CD4-positive, alpha-beta T cell treated with Interleukin-17A for 4 hours (primary cell): ENCODE measurements around the gene TNFRSF8.
A peak's percentile ranks its signal among the peaks of the same experiment; 100 is the strongest.

ENCODE experiments used
- DNase-seq: peaks from one replicate; pipeline ENCODE4 v3.0.0-alpha.2; 2020; ENCODE audit warnings: mixed read lengths

TNFRSF8 gene

DNA sequence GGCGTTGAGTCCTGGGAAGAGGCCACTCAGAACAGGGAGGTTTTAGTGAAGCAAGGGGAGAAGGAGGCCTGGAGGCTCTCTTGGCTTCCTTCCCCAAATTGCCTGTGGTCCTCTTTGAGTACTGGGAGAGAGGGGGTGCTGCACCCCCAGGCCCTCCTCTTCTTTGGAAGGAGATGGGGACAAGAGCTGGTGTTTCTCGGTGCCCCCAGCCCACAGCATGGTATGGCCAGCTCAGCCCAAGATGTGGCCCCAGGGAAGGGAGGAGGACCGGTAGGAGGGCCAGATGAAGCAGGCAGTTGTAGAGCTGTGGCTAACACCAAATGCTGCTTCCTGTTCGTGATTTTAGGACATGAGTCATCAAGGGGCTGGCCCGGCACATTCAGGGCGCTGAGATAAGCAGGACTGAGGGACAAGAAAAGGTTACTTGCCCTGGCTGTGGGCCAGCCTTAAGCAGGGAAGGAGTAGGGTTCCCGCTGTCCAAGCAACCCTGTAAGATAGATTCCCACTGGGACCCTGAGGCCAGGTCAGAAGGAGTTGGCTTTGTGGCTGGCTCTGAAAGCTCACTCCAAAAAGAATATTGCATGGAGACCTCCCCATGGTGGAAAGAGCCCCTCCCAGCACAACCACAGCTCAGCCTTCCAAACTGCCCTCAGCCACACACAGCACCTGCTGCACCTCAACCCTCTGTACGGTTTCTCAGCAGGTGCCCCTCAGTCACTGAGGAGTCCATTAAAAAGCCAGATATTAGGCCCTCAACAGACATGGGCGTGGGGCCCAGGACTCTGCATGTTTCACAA, 98.8 kb downstream of the TNFRSF8 start:
- DNase-seq: peak; percentile 82

DNA sequence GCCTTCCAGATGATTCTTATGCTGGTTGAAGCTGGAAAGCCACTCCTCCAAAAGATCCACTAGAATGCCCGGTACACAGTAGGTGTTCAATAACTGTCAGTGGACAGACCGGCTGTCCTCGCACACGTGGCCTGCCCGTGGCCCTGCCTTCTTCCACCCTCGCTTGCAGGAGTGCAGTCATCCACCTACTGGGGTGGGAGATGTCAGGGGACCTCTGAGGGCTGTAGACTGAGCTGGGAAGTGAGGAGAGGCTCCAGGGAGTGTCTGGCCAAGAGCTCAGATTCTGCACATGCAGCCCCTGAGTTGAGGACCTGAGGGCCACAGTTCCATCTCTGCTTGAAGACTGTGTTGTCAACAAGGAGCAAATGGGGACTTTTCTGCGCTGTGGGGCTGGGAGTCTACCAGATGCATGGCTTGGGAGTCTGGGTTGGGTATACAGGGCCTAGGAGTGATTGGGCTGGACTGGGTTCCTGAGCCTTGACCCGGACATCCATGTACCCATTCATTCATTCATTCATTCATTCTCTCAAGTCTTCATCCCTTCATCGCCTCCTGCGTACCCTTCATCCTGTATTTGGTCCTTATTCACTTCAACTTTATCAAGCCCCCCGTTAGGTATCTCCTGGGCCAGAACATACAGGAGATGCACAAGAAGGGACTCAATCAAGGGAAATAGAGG, 99.5 kb downstream of the TNFRSF8 start:
- DNase-seq: no peak

DNA sequence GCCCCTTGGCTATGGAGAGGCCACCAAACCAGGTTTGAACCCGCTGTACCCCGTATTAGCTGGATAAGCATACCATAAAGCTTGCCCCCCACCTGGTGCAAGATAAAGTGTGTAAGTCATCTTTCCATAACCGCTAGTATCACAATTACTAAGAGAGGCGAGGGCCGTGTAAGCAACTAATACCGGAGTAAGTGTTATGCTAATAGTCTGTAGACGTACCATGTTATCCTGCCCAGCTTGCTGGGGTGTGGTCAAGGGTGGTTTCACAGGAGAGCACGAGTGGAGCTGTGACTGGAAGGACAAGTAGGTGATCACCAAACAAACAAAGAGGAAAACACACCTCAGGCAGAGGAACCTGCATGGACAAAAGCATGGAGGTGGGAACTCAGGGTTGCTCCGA, 100.1 kb downstream of the TNFRSF8 start:
- no peak for DNase-seq

DNA sequence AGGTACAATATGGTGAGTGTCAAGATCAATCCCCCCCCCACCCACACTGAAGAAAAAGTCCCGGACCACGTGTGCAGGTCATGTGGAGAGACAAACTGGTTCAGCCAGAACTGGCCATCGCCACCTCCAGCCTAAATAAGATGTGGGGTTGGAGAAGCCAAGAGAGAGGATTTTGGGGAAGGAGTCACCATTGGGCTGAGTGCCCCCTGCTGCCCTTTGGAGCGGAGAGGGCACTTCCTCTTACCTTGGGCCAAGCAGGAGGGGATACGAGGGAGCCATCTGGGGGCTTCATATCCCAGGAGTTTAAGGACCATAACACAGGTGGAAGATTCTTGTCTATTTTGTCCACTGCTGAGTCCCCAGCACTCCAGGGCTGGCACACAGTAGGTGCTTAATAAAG, 101.1 kb downstream of the TNFRSF8 start:
- DNase-seq: no peak

DNA sequence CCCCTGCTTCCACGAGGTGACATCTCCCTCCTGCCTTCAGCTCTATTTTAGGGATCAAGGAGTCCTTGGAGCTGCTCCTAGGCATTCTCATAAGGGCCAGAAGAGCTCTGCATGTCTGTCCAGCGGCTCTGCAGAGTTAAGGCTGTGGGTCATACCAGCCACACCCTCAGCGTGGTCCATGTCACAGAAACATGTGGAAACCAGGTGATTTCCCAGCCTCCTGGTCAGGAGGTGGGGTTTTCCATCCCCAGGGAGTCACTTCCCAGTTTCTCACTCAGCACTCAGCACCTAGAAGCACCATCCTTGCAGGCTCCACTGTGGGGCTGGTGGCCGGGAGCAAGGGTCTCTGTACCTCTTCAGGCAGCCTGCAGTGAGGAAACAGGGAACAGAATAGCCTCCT, 102.2 kb downstream of the TNFRSF8 start:
- no peak for DNase-seq

DNA sequence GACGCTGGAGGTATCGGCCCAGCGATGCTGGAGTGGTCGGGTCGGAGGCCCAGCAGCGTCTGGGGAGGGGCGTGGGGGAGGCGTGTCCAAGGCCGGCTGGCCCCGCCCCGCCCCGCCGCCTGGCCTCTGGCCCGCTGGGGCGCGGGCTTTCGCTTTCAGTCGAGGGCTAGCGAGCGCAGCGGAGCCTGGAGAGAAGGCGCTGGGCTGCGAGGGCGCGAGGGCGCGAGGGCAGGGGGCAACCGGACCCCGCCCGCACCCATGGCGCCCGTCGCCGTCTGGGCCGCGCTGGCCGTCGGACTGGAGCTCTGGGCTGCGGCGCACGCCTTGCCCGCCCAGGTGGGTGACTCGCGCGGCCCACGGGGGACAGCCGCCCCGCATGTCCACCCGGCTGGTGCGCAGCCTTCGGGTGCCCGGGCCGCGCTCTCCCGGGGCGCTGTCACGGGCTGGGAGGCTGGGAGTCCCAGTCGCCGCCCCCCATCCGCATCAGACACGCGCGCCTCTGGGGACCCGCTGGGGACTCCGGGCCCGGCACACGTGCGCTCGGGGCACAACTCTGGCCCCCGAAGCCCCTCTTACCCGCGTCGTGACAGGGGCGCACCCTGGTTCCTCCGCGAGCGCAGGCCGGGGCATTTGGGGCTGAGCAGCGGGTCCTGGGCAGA, 103.9 kb downstream of the TNFRSF8 start, which contains the start of gene TNFRSF1B:
TNFRSF1B (plus strand) TSS at position 158 of the 659 bp plus-strand sequence; CDS start at position 259, 101 bp downstream.
- peak; percentile 78 for DNase-seq

DNA sequence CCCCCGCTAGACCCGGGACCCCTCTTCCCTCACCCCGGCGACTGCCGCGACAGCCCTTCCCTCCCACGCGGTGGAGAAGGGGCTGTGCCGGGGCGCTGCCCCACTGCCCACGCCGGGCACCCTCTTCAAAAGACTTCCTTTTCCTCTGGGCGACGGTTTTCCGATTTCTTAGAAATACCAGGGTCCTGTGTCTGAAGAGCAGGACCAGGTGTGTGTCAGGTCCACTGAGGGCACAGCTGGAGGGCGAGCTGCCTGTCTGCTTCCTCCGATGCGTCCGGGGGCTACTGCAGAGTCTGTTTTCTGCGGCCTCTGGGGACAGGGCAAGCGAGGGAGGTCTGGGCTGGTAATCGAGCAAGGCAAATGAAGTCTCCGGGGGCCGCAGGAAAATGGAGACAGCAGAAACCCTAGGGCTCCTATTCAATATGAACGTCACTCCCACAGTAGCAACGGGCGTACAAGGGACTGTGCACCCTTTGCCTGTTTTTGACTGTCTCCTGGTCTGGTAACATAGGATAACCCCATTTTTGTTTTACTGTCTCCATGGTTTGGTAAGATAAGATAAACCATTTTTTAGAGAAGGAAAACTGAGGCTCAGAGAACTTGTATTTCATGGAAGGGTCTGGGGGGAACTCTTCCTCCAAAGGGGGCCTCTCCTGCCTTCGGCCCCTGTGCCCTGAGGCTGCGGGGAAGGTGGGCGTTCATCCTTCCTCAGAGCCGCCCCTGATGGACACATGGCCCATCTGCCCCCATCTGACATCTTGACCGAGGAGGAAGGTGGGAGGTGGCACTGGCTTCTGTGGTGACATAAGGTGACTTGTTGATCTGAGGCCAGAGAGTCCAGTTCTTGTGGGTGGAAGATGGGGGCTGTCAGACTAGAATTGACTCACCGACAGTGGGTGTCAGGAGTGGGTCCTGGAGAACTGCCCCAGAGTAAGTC, 104.7 kb downstream of the TNFRSF8 start:
- DNase-seq: peak; percentile 46

DNA sequence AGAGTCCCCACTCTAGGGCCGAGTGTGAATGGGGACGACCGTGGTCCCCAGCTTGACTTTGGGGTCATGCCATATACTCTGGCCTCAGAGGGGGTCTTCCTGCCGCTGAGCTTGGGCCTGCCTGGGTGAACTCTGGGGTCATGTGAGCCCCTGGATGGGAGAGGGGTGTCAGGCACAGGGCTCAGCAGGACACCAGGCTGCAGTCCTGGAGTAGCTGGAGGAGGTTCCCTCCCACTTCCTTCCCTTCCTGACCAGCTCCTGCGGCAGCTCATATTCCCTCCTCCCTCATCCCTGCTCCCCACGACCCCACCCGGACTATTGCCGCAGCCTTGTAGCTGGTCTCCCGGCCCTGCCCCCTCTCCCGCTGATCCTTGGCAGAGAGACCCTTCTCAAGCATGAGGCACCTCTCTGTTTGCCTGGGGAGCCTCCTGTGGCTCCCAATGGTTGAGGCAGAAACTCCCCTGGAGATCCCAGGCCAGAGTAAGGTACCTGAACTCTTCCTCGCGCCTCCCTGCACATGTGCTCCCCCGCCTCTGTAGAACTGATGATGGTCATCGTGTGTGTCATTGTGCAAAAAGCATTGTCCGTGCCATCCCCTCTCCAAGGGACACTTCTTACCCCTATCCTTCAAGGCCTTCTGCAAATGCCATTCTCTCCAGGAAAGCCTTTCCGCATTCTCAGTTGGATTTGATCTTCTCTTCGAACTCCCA, 105.5 kb downstream of the TNFRSF8 start:
- DNase-seq: no peak

DNA sequence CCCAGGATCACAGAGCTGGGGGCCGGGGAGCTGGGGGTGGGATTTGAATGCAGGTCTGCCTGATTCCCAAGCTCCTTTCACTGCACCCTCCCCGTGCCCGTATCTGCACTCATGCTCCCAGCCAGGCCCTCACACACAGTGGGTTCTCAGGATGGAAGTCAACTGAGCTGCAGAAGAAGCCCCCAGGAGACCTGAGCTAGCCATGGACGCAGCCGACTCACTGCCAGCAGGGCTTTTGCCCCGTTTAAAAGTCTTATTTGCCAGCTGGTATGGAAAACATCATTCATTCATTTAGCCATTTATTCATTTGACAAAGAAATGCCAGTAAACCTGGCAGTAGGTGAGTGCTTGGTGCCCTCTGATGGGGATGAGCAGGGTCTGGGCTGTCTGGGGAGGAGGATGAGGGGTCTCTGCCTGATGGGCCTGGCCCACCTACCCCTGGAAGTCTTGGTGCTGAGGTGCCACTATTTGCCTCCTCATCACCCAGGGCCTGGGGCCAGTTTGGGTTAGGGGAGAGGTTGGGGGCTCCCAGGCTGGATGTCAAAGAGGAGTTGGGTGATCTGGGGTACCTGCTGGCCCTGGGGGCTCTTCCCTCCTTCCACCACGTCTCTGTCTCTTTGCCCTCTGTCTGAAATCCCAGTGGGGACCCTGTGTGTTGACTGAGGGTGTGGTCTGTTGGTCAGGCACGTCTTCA, 106.5 kb downstream of the TNFRSF8 start:
- DNase-seq: no peak

DNA sequence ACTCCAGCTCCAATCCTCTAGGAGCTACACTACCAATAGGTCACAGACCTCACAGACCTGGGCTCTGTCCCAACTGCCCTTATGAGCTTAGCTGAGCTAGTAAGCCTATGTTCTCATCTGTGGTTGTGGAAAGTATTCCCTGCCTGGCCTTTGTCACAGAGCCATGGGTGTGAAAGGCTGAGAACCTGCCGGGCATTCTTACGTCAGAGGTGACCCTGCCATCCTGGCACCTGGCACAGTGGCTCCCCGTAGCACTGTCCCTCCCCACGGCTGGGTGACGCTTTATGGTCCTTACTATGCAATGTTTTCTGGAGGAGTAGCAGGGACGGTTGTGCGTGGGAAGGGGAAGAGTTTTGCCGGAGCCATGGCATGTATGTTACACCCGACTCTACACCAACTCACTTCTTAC, 107.2 kb downstream of the TNFRSF8 start:
- DNase-seq: no peak

DNA sequence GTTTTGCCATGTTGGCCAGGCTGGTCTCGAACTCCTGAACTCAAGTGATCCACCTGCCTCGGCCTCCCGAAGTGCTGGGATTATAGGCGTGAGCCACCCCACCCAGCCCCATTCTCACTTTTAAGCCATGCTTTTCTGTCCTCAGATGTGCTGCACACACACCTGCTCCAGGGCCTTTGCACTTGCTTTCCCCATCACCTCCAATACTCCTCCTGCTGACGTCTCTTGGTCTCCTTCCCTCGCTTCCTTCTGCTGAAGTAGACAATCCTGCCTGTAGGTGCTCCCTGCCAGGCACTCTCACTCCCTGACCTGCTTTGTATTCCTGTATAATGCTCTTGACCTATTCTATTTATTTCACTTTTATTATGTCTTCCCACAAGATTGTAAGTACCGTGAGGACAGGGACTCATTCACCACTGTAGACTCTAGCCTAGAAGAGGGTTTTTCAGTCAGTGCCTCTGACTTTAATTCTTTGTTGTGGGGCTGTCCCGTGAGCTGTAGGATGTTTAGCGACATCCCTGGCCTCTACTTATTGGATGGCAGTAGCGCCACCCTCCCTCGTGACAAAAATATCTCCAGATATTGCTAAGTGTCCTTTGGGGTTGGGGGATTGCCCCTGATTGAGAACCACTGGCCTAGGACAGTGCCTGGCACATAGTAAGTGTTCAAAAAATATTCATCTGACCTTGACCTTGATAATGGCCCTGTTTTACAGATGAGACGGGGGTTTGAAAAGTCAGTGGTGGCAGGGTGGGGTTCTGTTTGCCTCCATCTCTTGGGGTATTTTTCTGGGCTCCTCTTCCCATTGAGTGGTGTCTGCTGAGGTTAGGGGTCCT, 108.3 kb downstream of the TNFRSF8 start:
- no peak for DNase-seq

DNA sequence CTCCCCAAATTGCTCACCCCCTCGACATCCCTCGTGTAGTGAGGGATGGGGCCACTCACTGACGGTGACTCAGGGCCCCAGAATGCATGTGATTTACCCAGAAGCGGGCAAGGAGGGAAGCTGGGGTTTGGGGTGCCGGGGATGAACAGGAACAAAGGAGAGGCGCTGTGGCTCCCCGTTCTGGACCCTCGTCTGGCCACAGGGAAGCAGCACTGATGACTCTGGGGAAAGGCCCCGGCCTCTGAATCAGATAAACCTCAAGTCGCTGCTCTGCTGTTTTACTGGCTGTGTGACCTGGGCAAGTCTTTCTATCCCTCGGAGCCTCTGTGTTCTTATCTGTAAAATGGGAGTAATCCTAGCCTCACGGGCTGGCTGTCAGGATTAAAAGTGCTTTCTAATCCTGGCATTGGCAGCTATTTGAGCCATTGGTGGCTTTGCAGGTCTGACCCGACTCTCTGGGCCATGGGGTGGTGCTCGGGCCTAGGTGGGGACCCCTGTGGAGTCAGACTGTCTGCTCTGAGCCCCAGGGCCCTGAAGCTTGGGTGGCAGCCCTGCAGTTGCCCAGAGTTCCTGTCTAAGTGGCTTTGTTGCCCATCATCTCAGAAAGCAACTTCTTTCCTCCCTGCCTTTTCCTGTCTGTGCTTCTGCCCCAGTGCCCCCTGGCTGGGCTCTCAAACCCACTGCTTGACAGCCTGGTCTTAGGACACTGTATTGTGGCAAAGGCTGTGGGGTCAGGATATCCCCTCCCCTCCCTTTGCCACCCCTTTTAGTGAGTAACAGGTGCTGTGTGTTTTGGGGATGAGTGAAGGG, 109.1 kb downstream of the TNFRSF8 start:
- peak; percentile 42 for DNase-seq

DNA sequence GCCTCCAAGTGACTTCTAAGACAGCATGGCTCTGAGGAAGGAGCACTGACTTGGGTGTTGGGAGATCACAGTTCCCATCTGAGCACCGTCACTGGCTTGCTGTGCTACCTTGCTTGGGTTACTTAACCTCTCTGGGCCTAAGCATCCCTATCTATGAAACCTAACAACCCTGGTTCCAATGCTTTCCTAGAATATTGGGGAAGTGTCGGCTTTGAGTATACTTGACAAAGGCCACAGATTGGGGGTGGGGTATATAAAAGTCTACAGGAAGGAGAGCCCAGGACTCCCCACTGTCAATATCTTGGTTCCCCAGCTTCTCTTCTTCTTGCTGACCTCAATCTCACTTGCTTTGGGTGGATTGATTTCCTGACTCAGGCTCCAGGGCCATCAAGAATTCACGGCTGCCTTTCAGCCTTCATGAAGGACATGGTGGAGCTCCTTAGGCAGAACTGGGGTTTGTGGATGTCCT, 110.0 kb downstream of the TNFRSF8 start:
- DNase-seq: no peak

DNA sequence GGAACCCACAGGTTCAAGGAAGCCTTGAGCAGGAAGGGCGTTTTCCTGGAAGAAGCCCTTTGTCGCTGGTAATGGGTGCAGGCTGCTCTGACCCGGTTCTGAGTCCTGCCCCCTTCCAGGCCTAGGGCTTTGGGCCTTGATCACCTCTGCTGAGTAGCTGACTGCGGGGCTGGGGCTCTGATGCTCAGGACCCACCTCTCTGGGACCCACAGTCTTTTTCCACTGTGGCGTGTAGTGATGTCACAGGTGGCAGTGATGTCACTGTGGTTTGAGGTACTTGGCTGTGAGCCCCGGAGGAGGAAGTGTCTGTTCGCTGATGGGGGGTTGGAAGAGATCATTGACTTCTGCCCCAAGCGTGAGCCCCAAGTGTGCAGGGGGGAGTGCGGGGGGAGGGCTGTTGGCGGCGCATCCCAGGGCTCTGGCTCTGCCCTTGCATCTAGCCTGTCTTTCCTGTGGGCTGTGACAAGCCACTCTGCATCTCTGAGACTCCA, 110.6 kb downstream of the TNFRSF8 start:
- peak; percentile 90 for DNase-seq

DNA sequence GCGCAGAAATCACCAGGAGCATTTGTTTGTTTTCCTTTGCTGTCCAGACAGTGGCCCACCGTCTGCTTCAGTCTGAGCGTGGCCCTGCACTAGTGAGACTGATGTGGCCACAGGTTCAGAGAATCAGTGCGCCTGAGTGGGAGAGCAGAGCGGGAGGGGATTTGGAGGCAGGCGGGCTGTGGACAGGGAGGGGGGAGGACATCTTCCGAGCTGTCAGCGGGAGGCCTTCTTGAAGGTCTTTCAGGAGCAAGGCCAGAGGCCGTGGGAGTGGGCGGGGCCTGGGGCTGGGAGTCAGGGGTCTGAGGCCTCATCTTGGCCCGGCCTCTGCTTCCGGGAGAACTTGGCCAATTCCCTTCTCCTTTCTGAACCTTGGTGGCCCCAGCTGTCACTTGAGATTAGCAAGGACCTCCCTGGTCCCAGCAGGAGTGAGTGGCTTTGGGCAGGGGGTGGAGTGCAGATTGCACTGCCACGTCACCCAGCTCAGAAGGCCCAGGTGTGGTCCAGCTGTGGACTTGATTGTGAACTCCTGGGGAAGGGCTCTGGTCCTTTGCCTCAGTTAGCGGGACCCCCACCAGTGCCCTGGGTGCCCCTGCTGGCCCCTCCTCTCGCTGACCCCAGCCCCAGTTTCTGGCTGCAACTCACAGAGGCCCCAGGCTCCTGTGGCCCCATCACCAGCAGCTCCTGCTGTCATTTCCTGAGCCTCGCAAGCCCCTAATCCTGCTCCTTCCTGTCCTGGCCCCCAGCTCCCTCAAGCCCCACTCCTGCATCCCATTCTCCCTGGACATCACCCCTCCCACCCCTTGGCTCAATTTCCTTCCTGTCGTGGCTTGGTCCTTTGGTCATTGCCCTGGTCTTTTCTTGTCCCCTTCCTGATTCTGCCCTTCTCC, 112.1 kb downstream of the TNFRSF8 start:
- no peak for DNase-seq

DNA sequence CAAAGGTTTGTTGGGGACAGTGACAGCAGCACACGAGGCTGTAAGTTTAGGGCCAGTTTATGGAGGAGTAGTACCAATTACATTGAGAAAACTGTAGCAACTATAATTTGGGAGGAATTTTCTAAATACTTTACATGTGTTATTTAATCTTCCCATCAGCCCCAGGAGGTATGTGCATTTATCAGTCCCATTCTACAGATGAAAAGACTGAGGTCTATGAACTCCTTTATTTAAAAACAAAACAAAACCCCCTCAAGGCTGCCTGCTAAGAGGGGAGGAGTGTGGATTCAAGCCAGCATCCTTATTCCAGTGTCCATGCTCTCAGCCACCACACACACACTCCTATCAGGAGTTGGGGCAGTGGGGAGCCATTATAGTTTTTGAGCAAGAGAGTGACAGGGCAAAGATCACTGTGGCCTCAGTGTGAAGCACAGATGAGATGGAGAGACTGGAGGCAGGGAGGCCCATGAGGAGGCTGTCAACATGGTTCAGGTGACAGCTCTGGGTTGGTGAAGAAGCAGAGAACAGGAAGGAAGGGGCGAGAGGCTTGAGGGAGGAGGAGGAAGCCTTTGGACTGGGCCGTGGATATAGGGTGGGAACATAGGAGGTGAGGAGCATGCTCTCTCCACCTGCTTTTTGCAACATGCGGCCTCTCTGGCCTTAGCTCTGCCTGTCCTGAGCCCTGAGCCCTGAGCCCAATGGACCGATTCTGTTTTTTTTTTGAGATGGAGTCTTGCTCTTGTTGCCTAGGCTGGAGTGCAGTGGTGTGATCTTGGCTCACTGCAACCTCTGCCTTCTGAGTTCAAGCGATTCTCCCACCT, 113.4 kb downstream of the TNFRSF8 start:
- peak; percentile 2 for DNase-seq
